ENCODE results near the gene FOXN3.

GRCh38 chr14:89217891-89218290 is 199.1 kb downstream of the FOXN3 start:
- no peak for TF ChIP-seq CTCF (IDR thresholded peaks at IDR 0.05 in 4 of 5, conservative IDR thresholded peaks at IDR 0.05 in 1 of 5)
- no peak for TF ChIP-seq POLR2A (IDR thresholded peaks at IDR 0.05)

Data from gastrocnemius medialis (tissue), 4 donors.